GM18507 (cell line): Measurements from ENCODE around the gene DNER.

Experiments used
- DNase-seq: peaks from one replicate; pipeline ENCODE4 v3.0.0; 2011; ENCODE audit warnings: low read depth; ENCODE audit not compliant: insufficient read length; ENCODE audit errors: extremely low spot score
- FAIRE-seq: peaks from 2 replicates; lab custom pipeline; 2011; peaks lifted over from hg19 to GRCh38; lab: Jason Lieb, UNC

Gene DNER

GRCh38 chr2:229586746-229587705 is 127.3 kb downstream of the DNER start:
- FAIRE-seq (no peak), DNase-seq (peak; percentile 12)

GRCh38 chr2:229586012-229586411 is 128.3 kb downstream of the DNER start:
- FAIRE-seq (no peak), DNase-seq (no peak)

GRCh38 chr2:229582151-229582550 is 132.2 kb downstream of the DNER start:
- DNase-seq (no peak), FAIRE-seq (no peak)

- no peak for DNase-seq
- no peak for FAIRE-seq
Observed at GRCh38 chr2:229578052-229578846, 136.1 kb downstream of the DNER start.

DNA sequence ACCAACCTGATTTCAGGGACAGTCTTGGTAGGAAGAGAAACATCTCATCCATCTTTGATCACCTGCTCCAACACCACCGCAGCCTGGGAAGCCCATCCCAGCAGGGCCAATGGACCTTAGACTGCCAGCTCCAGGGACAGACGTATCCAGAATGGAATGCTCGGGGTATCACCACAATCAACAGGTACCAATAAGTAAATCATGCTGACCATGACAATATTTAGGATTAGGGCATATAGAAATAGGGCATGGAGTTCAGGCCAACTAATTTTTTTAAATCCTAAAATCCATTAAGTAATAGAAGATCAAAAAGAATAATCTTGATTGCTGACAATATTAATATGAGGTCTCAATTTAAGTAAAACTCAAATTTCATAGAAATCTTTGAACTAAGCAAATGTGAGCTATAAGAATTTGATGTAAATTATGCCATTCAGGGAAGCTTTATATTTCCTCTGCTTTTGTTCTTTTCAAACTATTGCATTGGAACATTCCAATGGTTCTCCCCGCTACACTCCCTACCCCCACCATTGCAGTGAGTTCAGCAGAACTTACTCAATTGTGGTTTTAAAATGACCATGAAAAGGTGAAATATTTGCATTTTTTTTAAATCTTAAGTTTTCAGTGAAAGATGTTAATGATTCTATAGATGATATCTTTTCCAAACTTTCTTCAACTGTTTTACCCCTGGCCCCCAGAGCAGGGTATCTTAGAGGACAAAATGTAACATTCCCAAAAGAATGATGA is 138.6 kb downstream of the DNER start:
- FAIRE-seq: no peak

GRCh38 chr2:229572507-229573271 is 141.7 kb downstream of the DNER start:
- FAIRE-seq: peak; percentile 33
- DNase-seq: no peak

More for the DNA sequence above, 138.6 kb downstream of the DNER start:
- DNase-seq: no peak

- FAIRE-seq: no peak
- DNase-seq: no peak
Observed at GRCh38 chr2:229571243-229571642, 143.1 kb downstream of the DNER start.

GRCh38 chr2:229566370-229566769 is 148.0 kb downstream of the DNER start:
- no peak for FAIRE-seq

DNA sequence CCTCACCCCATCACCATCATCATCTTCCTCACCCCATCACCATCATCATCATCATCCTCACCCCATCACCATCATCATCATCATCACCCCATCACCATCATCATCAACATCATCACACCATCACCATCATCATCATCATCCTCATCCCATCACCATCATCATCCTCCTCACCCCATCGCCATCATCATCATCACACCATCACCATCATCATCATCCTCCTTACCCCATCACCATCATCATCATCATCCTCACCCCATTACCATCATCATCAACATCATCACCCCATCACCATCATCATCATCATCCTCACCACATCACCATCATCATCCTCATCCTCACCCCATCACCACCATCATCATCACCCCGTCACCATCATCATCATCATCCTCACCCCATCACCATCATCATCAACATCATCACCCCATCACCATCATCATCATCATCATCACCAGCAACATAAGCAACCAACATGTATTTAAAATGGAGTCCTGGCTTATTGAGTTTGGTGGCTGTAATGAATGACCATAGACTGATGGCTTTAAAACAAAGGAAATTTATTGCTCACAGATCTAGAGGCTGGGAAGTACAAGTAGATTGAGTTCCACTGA is 150.0 kb downstream of the DNER start:
- FAIRE-seq (no peak), DNase-seq (no peak)

More at GRCh38 chr2:229566370-229566769, 148.0 kb downstream of the DNER start:
- DNase-seq: no peak

DNA sequence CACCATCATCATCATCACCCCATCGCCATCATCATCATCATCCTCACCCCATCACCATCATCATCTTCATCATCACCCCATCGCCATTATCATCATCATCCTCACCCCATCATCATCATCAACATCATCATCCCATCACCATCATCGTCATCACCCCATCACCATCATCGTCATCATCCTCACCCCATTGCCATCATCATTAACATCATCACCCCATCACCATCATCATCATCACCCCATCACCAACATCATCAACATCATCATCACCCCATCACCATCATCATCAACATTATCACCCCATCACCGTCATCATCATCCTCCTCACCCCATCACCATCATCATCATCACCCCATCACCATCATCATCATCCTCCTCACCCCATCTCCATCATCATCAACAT is 151.0 kb downstream of the DNER start:
- no peak for FAIRE-seq
- DNase-seq: no peak

GRCh38 chr2:229562472-229563127 is 151.8 kb downstream of the DNER start:
- FAIRE-seq: no peak

DNA sequence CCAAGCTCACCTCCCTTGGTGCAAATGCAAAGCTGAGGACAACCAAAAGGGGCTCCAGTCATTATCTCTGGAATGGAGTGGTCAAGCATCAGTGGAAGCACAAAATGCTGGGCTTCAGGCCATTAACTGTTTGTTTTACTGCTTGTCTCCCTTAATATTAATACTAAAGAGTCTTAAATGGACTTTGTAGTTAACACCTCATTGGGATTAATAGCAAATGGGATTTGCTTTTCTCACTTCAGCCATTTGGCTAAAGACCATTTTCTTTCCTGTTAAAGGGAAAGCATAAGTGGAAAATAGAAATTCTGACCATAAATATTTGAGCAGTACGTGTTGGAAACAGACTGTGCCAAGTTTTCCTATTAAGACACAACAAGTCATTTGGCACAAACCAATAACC is 154.4 kb downstream of the DNER start:
- DNase-seq (no peak), FAIRE-seq (no peak)

More at GRCh38 chr2:229562472-229563127, 151.8 kb downstream of the DNER start:
- no peak for DNase-seq

DNA sequence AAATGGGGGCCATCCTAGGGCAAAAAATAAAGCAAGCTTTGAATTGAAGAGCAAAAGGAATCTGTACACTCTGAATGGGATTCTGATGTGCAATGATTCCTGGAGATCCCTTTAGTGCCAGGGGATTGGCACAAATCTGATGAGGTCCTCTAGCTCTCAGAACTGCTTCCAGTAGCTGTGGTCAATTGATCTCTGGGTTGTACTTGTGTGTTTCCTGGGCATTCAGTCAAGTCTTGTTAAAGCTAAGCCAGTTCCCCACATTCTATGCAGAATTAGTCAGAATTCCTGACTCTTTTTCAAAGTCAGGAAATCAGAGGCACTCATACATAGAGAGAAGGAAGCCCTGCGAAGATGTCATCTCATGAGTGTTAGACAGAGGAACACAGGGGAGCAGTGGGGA is 161.3 kb downstream of the DNER start:
- DNase-seq: no peak
- FAIRE-seq: no peak

- no peak for DNase-seq
- FAIRE-seq: no peak
Observed at GRCh38 chr2:229543176-229543873, 171.0 kb downstream of the DNER start.

DNA sequence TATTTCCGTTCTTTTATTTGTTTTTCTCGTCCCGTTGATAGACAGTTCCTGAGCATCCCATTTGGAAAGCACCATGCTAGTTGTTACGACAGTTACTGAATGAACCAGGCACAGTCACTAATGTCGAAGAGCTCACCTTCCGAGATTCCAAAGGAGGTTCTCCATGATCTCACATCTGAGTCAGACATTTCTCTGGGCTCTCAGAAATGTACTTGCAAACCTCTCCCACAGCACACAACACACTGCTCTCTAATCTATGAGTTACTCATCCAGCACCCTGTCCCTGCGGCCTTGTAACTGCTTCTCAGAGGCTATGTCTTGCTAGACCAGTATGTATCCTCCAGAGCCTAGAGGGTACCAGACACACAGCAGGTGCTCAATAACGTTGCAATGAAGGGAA is 174.7 kb downstream of the DNER start:
- no peak for FAIRE-seq
- no peak for DNase-seq

DNA sequence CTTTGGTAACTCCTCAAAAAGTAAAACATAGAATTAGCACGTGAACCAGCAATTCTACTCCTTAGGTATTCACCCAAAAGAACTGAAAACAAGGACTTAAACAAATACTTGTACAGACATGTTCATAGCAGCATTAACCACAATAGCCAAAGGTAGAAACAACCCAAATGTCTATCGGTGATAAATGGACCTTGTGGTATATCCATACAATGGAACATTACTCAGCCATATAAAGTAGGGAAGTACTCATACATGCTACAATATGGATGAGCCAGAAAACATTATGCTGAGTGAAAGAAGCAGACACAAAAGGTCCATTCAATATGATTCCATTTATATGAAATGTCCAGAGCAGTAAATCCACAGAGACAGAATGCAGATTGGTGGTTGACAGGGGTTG is 182.8 kb downstream of the DNER start:
- no peak for DNase-seq
- FAIRE-seq: no peak

GRCh38 chr2:229530434-229530833 is 183.9 kb downstream of the DNER start:
- no peak for DNase-seq
- FAIRE-seq: no peak

- FAIRE-seq: no peak
Observed at GRCh38 chr2:229528846-229529245, 185.5 kb downstream of the DNER start.

More at GRCh38 chr2:229528846-229529245, 185.5 kb downstream of the DNER start:
- no peak for DNase-seq
